ENCODE results near the gene MYH4.

MYH4 gene

DNA sequence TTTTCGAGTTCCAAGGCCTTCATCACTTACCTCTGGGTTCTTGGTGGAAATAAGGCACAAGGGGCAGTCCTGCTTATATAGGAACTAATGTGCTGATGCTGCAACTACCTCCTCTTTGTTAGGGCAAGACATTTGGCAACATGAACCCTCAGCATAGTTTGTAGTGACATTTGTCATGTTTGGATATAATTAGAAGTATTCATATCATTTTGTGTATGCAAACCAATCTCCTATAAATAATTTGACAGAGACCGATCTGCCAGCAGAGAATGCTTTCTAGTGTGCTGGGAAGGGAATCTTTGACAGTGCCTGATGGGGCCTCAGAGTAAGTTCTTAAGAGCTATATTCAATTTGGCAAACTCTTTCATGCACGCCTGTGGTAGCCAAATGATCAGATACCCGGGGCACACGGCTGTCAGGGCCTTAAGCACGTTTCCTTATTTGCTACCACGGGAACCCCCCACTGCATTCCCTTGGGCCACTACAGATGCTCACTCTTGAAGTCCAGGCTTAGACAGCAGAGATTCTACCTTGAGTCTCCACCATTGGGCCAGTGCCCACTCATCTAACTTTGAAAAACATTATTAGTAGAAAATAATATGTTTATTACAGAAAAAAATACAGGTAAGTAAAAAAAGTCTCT, 47.3 kb downstream of the MYH4 start, which contains the start of gene MYH8:
MYH8 (minus strand) TSS at position 51 of the 643 bp plus-strand sequence. CDS start 1,723 bp downstream, outside the sequence.
- TF ChIP-seq YY1 (IDR thresholded peaks at IDR 0.05; ENCODE audit: insufficient read depth, insufficient read length) = no peak
- no peak for TF ChIP-seq ZNF274 (IDR thresholded peaks at IDR 0.05; ENCODE audit: low read depth, low read length)
- TF ChIP-seq SUZ12 (IDR thresholded peaks at IDR 0.05; ENCODE audit: extremely low read depth, insufficient read depth, insufficient read length) = no peak
- no peak for DNase-seq (ENCODE audit: low read depth, low spot score)
- Histone ChIP-seq H3K4me3 (ENCODE audit: insufficient read length, low read depth) (no peak within 1 kb of the TSS), H3K9ac (ENCODE audit: insufficient read length, low read depth) (no peak within 1 kb of the TSS), H3K9me3 (ENCODE audit: insufficient read depth, low read length) (no peaks in the 10 kb centered on the region), H3K27me3 (ENCODE audit: insufficient read depth, insufficient read length) (no peaks in the 10 kb centered on the region), H3K4me1 (ENCODE audit: insufficient read depth, insufficient read length) (no peaks in the 10 kb centered on the region), H3K36me3 (ENCODE audit: insufficient read depth, insufficient read length, low read length) (no peaks in the 10 kb centered on the region)

DNA sequence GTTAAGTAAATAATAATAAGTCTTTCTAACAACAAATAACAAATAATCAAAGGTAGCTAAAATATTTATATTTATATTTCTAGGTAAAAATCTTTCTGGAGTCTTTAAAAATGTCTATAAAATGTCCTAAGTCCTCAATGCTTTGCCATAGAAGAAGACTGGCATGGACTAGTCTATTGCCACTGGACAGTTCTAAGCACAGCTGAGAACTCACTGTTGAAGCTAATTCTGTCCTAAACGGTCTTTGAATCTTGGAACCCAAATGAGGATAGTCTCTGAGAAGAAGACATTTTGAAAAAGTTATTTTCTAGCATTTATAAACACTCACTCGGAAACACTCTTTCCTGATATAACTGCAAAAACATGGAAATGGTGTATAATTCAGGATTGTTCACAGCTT, 48.1 kb downstream of the MYH4 start:
- Histone ChIP-seq H3K4me3 (ENCODE audit: insufficient read length, low read depth) (no peak overlapping the region), H3K4me1 (ENCODE audit: insufficient read depth, insufficient read length) (no peaks in the 10 kb centered on the region), H3K9ac (ENCODE audit: insufficient read length, low read depth) (no peak overlapping the region), H3K27me3 (ENCODE audit: insufficient read depth, insufficient read length) (no peaks in the 10 kb centered on the region), H3K9me3 (ENCODE audit: insufficient read depth, low read length) (no peaks in the 10 kb centered on the region), H3K36me3 (ENCODE audit: insufficient read depth, insufficient read length, low read length) (no peaks in the 10 kb centered on the region)
- TF ChIP-seq ZNF274 (IDR thresholded peaks at IDR 0.05; ENCODE audit: low read depth, low read length) (no peak), YY1 (IDR thresholded peaks at IDR 0.05; ENCODE audit: insufficient read depth, insufficient read length) (no peak), SUZ12 (IDR thresholded peaks at IDR 0.05; ENCODE audit: extremely low read depth, insufficient read depth, insufficient read length) (no peak)
- DNase-seq (ENCODE audit: low read depth, low spot score) = no peak

DNA sequence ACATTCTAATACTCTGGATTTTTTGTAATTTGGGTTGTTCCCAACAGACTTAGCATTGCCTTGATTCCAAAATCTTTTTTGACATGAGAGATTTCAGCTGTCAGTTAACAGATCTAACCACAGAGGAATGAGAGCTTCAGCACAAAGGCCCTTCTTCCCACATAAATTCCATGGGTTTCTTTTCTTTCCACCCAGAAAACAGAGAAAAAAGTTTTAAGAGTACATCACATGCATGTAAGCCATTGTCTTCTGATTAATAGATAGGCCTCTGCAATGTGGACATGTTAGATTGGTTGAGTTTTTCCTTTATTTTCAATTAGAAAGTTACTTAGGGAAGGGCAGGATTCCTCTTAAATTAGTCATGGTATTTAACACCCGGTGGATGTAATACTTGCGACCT, 48.5 kb downstream of the MYH4 start:
- Histone ChIP-seq H3K36me3 (ENCODE audit: insufficient read depth, insufficient read length, low read length) (no peaks in the 10 kb centered on the region), H3K9ac (ENCODE audit: insufficient read length, low read depth) (no peak overlapping the region), H3K27me3 (ENCODE audit: insufficient read depth, insufficient read length) (no peaks in the 10 kb centered on the region), H3K9me3 (ENCODE audit: insufficient read depth, low read length) (no peaks in the 10 kb centered on the region), H3K4me3 (ENCODE audit: insufficient read length, low read depth) (no peak overlapping the region), H3K4me1 (ENCODE audit: insufficient read depth, insufficient read length) (no peaks in the 10 kb centered on the region)
- no peak for TF ChIP-seq YY1 (IDR thresholded peaks at IDR 0.05; ENCODE audit: insufficient read depth, insufficient read length)
- no peak for TF ChIP-seq SUZ12 (IDR thresholded peaks at IDR 0.05; ENCODE audit: extremely low read depth, insufficient read depth, insufficient read length)
- TF ChIP-seq ZNF274 (IDR thresholded peaks at IDR 0.05; ENCODE audit: low read depth, low read length) = no peak
- no peak for DNase-seq (ENCODE audit: low read depth, low spot score)

DNA sequence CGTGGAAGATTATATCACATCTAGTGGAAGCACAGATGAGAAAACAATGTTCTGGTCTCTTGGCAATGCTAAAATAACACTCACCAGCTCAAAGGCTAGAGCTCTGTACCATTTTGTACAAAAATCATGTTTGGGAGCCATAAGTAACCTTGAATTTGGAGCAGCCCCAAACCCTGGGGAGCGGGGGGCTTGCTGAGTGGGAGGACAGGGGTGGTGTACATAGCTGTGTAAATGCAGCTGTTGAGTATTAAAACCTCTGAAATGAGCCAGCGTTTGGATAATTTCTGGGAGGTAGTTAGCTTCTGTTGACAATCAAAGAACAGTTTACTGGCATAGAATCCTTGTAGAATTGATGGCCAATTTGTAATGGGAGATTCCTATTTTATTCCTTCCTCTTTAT, 51.9 kb downstream of the MYH4 start:
- Histone ChIP-seq H3K4me1 (ENCODE audit: insufficient read depth, insufficient read length) (no peaks in the 10 kb centered on the region), H3K9me3 (ENCODE audit: insufficient read depth, low read length) (no peaks in the 10 kb centered on the region), H3K36me3 (ENCODE audit: insufficient read depth, insufficient read length, low read length) (no peaks in the 10 kb centered on the region), H3K4me3 (ENCODE audit: insufficient read length, low read depth) (no peak overlapping the region), H3K9ac (ENCODE audit: insufficient read length, low read depth) (no peak overlapping the region), H3K27me3 (ENCODE audit: insufficient read depth, insufficient read length) (no peaks in the 10 kb centered on the region)
- TF ChIP-seq SUZ12 (IDR thresholded peaks at IDR 0.05; ENCODE audit: extremely low read depth, insufficient read depth, insufficient read length) = no peak
- TF ChIP-seq ZNF274 (IDR thresholded peaks at IDR 0.05; ENCODE audit: low read depth, low read length) = no peak
- TF ChIP-seq YY1 (IDR thresholded peaks at IDR 0.05; ENCODE audit: insufficient read depth, insufficient read length) = no peak
- no peak for DNase-seq (ENCODE audit: low read depth, low spot score)

DNA sequence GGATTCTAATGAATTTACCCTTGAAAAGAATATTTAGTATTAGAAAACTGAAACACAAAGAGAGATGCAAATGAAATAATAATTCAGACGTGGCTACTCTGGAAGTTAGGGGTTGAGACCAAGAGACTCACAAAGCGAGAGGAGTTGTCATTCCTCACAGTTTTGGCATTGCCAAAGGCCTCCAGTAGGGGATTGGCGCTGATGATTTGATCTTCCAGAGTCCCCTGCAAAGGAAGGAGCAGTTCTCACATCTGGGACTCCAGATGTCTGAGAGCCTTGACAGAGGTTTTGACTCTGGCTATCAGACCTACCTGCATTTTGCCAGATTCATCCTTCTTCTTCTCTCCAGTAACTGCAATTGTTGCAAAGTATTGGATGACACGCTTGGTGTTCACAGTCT, 54.2 kb downstream of the MYH4 start:
- DNase-seq (ENCODE audit: low read depth, low spot score) = no peak
- H3K4me1 ChIP-seq (ENCODE audit: insufficient read depth, insufficient read length) = no peaks in the 10 kb centered on the region
- H3K4me3 ChIP-seq (ENCODE audit: insufficient read length, low read depth) = no peak overlapping the region
- H3K36me3 ChIP-seq (ENCODE audit: insufficient read depth, insufficient read length, low read length) = no peaks in the 10 kb centered on the region
- no peak for TF ChIP-seq SUZ12 (IDR thresholded peaks at IDR 0.05; ENCODE audit: extremely low read depth, insufficient read depth, insufficient read length)
- no peak for TF ChIP-seq ZNF274 (IDR thresholded peaks at IDR 0.05; ENCODE audit: low read depth, low read length)
- TF ChIP-seq YY1 (IDR thresholded peaks at IDR 0.05; ENCODE audit: insufficient read depth, insufficient read length) = no peak
- H3K9me3 ChIP-seq (ENCODE audit: insufficient read depth, low read length) = no peaks in the 10 kb centered on the region
- no peak overlapping the region for H3K9ac ChIP-seq (ENCODE audit: insufficient read length, low read depth)
- H3K27me3 ChIP-seq (ENCODE audit: insufficient read depth, insufficient read length) = no peaks in the 10 kb centered on the region

DNA sequence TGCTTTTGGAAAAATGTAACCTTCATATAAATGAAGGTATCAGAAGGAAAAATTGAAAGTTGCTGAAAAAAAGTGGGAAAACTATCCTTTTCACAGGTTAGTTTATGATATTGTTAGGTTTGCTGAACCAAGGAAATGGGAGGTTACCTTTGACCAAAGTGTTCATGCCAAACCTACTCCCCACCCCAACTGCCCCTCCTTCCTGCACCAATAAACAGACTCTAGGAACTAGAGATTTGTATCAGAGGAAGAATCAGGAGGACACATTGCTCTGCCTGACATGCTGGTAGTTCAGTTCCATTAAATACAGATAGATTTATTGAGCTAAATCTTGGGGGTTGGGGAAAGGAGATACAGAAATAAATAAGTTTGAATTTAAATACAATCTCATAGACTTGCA, 65.8 kb downstream of the MYH4 start:
- TF ChIP-seq ZNF274 (IDR thresholded peaks at IDR 0.05; ENCODE audit: low read depth, low read length) (no peak), YY1 (IDR thresholded peaks at IDR 0.05; ENCODE audit: insufficient read depth, insufficient read length) (no peak), SUZ12 (IDR thresholded peaks at IDR 0.05; ENCODE audit: extremely low read depth, insufficient read depth, insufficient read length) (no peak)
- Histone ChIP-seq H3K36me3 (ENCODE audit: insufficient read depth, insufficient read length, low read length) (no peaks in the 10 kb centered on the region), H3K9me3 (ENCODE audit: insufficient read depth, low read length) (no peaks in the 10 kb centered on the region), H3K4me1 (ENCODE audit: insufficient read depth, insufficient read length) (no peaks in the 10 kb centered on the region), H3K4me3 (ENCODE audit: insufficient read length, low read depth) (no peak overlapping the region), H3K27me3 (ENCODE audit: insufficient read depth, insufficient read length) (no peaks in the 10 kb centered on the region), H3K9ac (ENCODE audit: insufficient read length, low read depth) (no peak overlapping the region)
- no peak for DNase-seq (ENCODE audit: low read depth, low spot score)

DNA sequence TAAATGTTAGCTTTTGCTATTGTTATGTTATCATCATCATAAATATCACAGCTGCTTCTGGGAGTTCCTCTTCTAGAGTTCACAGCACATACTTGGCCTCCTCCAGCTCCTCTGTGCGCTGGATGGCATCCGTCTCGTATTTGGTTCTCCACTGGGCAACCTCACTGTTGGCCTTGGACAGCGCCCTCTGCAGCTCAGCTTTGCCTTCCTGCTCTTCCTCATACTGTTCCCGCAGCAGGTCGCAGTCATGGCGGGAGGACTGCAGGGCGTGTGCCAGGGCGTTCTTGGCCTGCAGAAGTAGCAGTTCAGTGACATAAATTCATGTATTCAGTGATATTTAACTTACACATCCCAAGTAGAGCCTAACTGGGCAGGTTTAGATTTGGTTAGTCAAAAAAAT, 71.0 kb downstream of the MYH4 start:
- no peaks in the 10 kb centered on the region for H3K27me3 ChIP-seq (ENCODE audit: insufficient read depth, insufficient read length)
- no peak overlapping the region for H3K4me3 ChIP-seq (ENCODE audit: insufficient read length, low read depth)
- H3K9me3 ChIP-seq (ENCODE audit: insufficient read depth, low read length) = no peaks in the 10 kb centered on the region
- H3K4me1 ChIP-seq (ENCODE audit: insufficient read depth, insufficient read length) = no peaks in the 10 kb centered on the region
- no peak for TF ChIP-seq YY1 (IDR thresholded peaks at IDR 0.05; ENCODE audit: insufficient read depth, insufficient read length)
- no peak for TF ChIP-seq ZNF274 (IDR thresholded peaks at IDR 0.05; ENCODE audit: low read depth, low read length)
- no peak for TF ChIP-seq SUZ12 (IDR thresholded peaks at IDR 0.05; ENCODE audit: extremely low read depth, insufficient read depth, insufficient read length)
- no peaks in the 10 kb centered on the region for H3K36me3 ChIP-seq (ENCODE audit: insufficient read depth, insufficient read length, low read length)
- DNase-seq (ENCODE audit: low read depth, low spot score) = no peak
- no peak overlapping the region for H3K9ac ChIP-seq (ENCODE audit: insufficient read length, low read depth)

All from NT2/D1 (cell line).